H1 (cell line): ENCODE measurements around the gene HEBP1. TPM values are rescaled to one million over a fixed set of nuclear protein-coding genes. Genes with fewer than 3 reads are reported as not detected.

Source experiments
- CREB1 ChIP-seq: IDR thresholded peaks from 2 replicates; pipeline ENCODE4 v1.6.1; 2012; ENCODE audit warnings: inconsistent platforms
- KDM4A ChIP-seq: IDR thresholded peaks from one replicate; pipeline ENCODE4 v1.7.1; 2012; ENCODE audit warnings: low read depth, mild to moderate bottlenecking, moderate library complexity, low read length, inconsistent platforms; ENCODE audit not compliant: severe bottlenecking
- TBP ChIP-seq: IDR thresholded peaks from 2 replicates; pipeline ENCODE4 v1.6.1; 2011; ENCODE audit warnings: low read depth, low read length, improper control_type of control experiment
- ZNF274 ChIP-seq: IDR thresholded peaks from 2 replicates; pipeline ENCODE4 v1.7.0; 2012; ENCODE audit warnings: low read length, borderline replicate concordance; ENCODE audit errors: extremely low read depth
- polyA plus RNA-seq, 7 experiments: library from polyadenylated mRNA; depleted of rRNA in 3 of 7; stranded (reverse) in 5 of 7; unstranded in 2 of 7; fragments of >200 nt in 5 of 7; fragments of 200-250 nt in 2 of 7; gene quantifications; 1 replicate in 5 of 7; 2 replicates in 1 of 7; 4 replicates in 1 of 7; pipeline versions ENCODE4 v1.2.1 to v1.2.3, GENCODE V29; 2011 to 2013; ENCODE audit warnings: missing spikeins in 2 of 7, mixed read lengths in 2 of 7
- total RNA-seq: library from RNA; stranded (reverse); fragmentation: NEBNext Ultra II Directional; extraction: Animal tissue kit (Norgen Biotek cat#: 25700); gene quantifications from 2 replicates; pipeline ENCODE4 v1.2.1, GENCODE V29; 2021

HEBP1 gene
- total and polyA plus RNA-seq, 2 of the 8 experiments (the other 6 are each of a cell fraction or from before 2014, with no cell fraction given): 30.8 to 56.1 TPM

DNA sequence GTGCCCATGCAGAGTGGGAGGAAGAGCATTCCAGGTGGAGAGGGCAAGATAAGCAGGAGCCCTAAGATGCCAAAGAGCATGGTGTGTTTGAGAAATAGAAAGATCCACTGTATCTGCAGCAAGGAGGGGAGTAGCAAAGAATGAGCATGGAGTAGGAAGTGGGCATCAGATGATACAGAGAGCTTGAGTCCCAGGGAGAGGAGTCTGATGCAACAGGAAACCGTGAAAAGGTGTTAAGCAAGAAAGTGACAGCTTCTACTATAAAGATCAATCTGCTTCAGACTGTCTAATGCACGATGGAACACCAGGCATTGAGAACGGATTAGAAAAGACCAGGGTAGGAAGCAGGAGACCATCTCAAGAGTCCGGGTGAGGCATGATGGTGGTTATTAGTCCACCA is 35.8 kb downstream of the HEBP1 start (continued):
- no peak for TF ChIP-seq KDM4A
- no peak for TF ChIP-seq TBP
- no peak for TF ChIP-seq ZNF274
- TF ChIP-seq CREB1: no peak
